ENCODE data around the gene SH3GL3.

GRCh38 chr15:83612226-83612625, 165.1 kb downstream of the SH3GL3 start:
- TF ChIP-seq, protein P1, sequence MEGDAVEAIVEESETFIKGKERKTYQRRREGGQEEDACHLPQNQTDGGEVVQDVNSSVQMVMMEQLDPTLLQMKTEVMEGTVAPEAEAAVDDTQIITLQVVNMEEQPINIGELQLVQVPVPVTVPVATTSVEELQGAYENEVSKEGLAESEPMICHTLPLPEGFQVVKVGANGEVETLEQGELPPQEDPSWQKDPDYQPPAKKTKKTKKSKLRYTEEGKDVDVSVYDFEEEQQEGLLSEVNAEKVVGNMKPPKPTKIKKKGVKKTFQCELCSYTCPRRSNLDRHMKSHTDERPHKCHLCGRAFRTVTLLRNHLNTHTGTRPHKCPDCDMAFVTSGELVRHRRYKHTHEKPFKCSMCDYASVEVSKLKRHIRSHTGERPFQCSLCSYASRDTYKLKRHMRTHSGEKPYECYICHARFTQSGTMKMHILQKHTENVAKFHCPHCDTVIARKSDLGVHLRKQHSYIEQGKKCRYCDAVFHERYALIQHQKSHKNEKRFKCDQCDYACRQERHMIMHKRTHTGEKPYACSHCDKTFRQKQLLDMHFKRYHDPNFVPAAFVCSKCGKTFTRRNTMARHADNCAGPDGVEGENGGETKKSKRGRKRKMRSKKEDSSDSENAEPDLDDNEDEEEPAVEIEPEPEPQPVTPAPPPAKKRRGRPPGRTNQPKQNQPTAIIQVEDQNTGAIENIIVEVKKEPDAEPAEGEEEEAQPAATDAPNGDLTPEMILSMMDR (IDR thresholded peaks at IDR 0.05): no peak
- TF ChIP-seq, protein P2, sequence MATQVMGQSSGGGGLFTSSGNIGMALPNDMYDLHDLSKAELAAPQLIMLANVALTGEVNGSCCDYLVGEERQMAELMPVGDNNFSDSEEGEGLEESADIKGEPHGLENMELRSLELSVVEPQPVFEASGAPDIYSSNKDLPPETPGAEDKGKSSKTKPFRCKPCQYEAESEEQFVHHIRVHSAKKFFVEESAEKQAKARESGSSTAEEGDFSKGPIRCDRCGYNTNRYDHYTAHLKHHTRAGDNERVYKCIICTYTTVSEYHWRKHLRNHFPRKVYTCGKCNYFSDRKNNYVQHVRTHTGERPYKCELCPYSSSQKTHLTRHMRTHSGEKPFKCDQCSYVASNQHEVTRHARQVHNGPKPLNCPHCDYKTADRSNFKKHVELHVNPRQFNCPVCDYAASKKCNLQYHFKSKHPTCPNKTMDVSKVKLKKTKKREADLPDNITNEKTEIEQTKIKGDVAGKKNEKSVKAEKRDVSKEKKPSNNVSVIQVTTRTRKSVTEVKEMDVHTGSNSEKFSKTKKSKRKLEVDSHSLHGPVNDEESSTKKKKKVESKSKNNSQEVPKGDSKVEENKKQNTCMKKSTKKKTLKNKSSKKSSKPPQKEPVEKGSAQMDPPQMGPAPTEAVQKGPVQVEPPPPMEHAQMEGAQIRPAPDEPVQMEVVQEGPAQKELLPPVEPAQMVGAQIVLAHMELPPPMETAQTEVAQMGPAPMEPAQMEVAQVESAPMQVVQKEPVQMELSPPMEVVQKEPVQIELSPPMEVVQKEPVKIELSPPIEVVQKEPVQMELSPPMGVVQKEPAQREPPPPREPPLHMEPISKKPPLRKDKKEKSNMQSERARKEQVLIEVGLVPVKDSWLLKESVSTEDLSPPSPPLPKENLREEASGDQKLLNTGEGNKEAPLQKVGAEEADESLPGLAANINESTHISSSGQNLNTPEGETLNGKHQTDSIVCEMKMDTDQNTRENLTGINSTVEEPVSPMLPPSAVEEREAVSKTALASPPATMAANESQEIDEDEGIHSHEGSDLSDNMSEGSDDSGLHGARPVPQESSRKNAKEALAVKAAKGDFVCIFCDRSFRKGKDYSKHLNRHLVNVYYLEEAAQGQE (IDR thresholded peaks at IDR 0.05; ENCODE audit: insufficient read depth in 1 of 2, low read depth in 2 of 2, low read length in 1 of 2): no peak
